Activated CD8-positive, alpha-beta memory T cell treated with anti-CD3 and anti-CD28 coated beads for 24 hours (primary cell): ENCODE data around the gene PARVA.

Source experiments
- DNase-seq: peaks from one replicate; pipeline ENCODE4 v3.0.0-alpha.2; 2020

PARVA gene

DNA sequence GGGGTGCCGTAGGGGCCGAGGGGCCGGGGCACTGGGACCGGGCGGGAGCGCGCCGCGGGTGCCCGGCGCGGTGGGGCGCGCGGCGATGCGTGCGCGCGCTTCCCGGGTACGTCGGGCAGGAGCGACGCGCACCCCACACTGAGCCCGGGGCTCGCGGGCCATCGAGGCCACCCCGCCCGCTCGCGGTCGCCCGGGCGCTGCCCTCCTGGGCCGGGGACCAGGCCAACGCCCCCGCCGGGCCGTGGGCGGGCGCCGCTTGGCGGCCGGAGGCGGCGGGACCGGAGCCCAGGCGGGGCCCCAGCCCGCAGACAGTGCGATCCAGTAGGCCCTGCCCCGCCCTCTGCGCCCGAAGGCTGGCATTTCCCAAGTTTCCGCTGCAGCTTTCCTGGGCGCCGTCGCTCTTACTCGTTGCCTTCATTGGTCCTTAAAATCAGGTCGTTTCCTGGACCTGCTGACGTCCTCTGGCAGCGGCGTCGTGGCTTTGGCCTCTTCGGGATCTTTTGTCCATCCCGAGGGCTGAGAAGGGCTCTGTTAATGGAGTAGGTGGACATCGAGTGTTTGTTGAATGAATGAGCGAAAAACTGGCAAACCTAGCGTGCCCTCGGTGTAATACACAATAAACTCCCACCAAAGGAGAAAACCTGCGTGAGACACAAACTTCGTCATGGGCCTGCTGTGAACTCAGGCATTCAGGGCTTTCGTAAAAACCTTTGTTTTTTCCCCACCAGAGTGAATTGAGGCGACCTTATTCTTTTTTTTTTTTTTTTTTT is 638 bp downstream of the PARVA start:
- no peak for DNase-seq

DNA sequence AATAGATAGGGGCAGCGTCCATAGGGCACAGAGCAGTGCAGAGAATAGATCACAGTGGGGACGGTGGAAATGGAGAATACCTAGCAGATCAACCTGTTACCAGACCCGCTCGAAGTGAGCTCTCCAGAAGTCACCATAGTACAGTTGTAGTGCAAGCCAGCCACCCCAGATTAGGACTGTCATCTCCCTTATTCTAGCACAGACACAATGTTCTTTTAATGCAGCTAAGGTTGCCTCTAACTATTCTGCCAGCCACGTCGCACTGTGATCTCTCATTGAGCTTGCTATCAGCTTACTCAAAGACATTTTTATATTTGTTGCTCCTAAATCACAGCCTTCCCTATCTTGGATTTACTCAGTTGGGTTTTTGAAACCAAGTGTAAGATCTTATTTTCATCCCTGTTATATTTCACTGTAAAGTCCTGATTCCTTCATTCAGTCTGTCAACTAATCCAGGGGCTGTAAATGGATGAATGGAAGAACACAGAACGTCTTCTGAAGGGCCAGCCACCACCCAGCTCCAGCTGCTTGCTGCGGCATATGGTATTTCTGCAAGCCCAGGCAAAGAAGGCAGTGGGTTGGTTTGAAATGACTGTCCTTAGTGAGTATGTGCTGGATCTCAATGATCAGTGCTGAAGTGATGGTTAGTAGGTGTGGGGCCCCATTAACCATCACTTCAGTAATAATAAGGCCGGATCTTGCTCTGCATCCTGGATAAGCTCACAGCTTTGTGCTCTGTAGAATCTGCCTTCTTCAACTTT is 3.4 kb downstream of the PARVA start:
- DNase-seq = no peak

DNA sequence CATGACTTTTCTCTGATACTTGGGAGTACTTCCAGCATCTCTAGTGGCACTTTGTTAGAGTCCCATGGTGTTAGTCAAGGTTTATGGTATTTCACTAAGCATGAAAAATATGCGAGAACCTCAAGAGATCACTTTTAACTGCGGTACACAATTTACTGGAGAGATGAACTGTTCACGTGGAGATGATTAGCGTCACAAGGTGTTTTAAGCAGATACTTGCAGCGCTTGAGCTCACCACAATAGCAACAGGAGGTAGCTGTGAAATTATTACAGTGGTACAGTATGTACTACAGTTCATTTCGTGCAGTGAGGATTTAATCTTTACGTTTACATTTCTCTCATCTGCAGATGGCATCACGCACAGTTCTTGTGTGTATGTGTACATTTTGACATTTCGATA is 4.5 kb downstream of the PARVA start:
- no peak for DNase-seq

DNA sequence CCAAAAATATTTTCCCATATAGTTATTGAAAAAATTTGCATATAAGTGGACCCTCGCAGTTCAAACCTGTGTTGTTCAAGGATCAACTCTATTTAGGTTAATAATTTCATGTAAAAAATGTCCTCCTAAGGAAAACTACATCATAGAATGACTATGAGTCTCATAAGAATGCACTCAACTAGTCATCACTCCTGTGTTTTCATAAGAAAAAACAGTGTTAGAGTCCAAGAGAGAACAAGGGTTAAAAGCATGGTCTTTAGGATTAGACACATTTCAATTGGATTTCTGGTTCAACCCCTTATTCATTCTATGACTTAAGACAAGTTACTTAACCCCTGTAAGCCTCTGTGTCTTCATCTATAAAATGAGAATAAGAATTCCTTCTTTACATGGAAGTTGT is 5.1 kb downstream of the PARVA start:
- DNase-seq = no peak

DNA sequence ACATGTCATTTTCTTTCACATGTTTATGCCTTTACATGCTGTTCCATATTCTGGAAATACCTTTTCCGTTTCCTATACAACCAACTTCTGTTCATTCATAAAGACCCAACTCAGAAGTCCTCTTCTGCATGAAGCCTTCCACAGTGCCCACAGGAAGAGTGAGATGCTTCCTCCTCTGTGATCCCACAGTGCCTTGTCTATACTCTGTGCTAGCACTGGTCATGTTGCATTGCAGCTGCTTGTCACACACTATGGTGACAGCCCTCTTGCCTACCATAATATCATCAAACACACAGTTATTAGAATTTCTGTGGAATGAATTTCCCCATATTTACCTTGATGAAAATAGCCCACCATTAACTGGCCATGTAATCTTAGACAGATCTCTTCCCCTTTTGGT is 8.9 kb downstream of the PARVA start:
- no peak for DNase-seq

DNA sequence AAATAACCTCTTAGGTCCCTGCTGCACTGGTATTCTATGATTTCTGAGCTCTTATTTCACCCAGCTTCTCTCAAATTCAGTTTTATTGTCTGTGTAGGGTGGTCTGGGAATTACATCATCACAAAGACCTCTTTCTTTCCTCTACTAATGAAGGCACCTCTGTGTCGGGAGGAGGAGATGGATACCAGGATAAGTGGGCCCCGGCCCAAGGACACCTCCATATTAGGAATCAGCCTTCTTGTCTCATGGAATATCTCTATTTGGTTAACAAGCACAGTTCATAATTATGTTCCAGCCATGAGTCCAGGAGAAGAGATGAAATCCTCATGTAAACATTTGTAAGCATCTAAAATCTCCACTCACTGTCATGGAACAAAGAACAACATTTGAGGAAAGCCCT is 9.4 kb downstream of the PARVA start:
- DNase-seq = no peak

DNA sequence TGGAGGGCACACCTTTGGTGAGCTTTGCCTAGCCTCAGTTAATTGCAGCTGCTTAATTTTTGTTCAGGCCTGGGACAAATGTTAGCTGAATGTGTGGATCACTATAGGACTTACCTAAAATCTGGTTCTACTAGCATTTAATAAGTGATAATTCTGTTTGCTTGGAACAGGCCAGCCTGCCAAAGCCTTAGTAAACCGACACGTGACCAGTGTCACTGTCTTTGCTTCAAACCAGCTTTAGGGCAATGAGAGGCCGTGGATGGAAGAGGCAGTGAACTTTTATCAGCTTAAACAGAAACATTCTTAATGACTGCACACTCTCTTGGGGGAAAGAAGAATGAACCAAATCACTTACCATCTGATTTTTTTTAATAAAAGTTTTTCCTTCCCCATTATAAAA is 10.8 kb downstream of the PARVA start:
- DNase-seq = no peak

DNA sequence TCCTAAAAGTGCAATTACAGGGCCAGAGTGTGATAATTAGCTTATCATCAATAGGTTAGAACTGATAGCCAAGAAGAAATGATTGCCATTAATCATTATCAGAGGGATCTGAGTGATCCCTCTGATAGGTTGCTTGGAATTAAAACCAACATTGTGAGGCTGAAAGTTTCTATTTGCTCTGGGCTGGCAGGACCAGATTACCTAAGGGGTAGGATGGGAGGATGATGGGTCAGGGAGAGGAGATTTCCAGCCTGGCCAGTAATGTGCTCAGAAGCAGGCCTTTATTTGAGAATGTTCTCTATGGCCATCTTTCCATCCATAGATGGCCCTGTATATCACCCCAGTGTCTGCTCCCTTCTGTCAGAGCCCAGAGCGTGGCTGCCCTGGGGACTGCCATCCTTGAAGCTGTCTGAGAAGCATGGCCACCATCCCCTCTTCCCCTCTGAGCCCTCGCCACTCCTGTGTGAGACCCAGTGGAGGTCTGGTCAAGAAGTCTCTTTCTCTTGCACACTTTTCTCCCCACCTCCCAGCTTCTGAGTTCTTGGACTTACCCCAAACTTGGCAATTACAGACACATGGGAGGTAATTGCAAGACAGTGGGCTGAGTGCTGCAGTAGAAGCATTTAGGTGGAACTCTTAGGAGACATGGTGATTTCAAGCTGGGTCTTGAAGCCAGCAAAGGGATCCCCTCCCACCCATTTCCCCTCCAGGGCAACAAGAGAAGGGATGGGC is 11.7 kb downstream of the PARVA start:
- DNase-seq = no peak

DNA sequence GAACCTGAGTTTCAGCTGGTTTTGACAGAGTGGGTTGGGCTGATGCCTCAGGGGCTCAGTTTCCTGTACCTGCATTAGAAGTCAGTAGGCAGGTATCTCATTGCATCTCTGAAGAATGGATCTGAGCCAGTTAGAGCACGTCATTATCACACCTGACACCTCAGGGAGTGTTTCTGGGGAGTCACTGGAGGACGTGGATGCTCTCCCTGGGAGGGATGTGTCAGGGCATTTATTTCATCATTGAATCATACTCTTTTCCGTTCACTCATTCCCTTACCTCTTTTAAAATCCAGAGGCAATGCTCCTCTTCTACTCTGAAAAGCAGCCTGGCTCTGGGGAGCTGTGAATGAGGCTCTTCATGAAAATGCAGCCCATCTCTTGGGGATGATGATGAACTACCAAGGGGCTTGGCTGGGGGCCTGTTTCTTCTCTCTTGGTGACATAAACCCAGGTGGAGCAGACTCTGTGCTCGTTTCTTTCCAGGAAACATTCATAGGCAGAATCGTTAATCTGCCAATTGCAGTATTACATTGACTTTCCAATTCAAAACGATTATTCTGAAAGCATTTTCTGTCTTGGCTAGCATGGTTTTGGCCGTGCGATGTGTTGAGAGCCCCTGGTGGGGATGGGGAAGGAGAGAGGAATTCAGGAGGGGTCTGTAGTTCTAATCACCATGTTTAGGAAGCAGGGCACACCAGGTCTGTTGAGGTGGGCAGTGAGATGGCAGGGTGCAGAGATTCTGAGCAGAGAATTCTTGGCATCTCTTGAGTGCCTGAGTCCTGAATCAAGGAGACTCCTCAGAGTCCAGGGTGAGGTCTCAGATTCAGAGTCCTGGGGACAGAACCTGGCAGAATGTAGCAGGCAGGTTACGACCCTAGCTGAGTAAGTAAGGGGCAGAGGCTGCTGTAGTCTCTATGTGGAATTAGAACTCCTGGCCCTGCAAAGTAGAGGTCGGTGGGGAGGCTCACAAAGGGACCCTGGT is 12.6 kb downstream of the PARVA start:
- no peak for DNase-seq

DNA sequence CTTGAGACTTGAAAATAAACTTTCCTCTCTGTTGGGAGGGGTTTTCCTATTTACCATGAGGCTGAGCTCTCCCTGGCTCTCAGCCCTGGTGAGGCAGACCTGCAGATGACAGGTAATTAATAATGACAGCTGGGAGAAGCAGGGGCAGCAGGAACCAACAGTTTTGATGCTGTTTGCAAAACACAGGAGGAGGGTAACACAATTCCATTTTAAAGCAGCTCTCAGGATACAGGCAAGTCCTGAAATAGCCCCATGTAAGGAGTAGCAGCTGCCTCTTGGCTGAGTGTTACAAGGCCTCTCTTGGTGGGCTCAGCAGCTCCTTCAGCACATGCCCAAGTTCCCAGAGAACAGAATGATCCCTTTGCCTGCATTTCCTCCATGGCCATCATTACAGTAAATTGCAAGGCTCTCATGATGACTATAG is 13.3 kb downstream of the PARVA start:
- DNase-seq = no peak

DNA sequence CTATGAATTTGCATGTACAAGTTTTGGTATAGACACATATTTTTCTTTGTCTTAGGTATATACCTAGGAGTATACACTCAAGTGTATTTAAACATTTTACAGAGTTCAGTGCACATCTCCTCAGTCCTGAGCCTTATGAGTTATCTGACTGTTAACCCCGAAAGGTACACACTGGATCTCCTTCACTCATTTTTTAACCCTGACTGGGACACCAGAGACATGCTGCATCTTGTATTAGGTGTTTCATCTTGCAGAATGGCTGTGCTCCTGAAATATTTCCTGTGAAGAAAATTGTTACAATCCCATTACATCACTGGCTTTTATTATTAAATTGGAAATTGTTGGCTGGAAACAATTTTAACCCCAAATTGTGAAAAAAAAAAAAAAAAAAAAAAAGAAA is 15.3 kb downstream of the PARVA start:
- no peak for DNase-seq

DNA sequence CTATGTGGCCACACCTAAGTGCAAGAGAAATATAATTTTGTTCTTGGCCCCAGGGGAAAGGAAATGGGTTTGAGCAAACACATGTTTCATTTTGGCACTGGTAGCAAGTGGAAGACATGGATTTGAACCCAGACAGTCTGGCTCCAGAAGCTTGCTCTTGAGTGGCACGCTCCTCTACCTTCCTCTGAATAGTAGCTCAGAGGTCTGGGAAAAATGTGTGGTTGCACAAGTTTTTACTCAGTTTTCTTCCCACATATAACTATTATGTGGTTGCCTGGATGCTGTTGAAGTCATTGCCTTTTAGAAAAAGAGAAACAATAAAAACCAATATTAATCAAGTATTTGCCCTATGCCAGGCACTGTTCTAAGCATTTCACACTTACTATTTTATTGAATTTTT is 16.3 kb downstream of the PARVA start:
- DNase-seq = no peak

DNA sequence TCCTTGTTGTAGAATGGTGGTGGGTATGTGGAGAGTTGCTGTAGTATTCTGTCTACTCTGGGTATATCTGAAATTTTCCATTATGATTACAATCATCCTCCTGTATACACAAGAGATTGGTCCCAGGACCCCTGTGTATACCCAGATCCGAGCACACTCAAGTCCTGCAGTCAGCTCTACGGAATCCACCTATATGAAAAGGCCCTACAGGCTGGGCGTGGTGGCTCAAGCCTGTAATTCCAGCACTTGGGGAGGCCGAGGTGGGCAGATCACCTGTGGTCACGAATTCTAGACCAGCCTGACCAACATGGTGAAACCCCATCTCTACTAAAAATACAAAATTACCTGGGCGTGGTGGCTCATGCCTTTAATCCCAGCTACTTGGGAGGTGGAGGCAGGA is 17.2 kb downstream of the PARVA start:
- no peak for DNase-seq

DNA sequence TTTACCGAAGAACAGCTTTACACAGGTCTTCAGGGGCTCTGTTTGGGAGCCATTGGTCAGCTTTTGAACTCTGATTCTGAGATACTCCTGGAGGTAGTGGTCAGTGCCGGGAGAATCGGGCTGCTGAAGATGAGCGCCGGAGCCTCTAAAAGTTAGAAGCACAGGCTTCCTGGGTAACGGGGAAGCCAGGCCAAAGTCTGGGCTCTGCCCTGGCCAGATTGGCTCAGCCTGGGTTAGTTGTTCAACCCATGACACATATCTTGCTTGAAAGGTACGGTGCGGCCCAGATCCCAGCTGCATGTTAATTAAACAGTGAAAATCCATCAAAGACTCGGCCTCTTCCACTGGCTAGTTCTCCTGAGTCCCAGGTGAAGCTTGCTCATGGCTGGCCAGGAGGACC is 18.0 kb downstream of the PARVA start:
- no peak for DNase-seq

DNA sequence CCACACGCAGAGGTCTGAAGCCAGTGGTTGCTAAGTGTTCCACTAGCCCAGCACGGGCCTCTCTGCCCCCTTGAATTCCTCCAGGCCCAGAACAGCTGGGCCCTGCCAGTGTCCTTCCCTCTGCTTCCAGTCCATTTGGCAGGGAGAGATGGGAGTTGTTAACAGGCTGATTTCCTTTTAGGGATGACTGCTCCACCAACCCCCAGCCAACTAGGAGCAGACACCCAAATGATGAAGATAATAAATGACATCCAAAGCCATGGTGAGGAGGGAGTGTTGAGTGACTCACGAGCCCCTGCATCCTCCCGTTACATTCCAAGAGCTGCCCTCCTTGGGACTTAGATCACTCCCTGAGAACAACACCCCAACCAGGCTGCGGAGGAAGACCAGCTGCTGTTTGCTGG is 20.6 kb downstream of the PARVA start:
- DNase-seq = no peak

DNA sequence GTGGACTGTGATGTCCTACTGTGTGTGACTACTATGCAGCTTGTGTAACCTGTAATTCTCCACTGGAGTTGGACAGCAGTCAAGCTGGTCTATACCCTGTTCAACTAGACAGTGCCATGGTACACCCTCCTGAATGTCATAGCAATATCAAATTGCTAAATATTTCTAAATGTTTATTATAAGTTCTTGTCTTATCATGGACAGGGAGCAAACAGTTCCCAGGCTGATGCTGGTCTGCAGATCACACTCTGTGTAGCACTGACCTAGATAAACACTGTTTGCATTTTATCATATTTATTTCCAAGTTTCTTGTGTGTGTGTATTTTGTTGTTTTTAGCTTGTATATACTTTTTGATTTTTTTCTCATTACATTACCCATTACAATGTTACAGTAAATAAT is 22.0 kb downstream of the PARVA start:
- DNase-seq = no peak

DNA sequence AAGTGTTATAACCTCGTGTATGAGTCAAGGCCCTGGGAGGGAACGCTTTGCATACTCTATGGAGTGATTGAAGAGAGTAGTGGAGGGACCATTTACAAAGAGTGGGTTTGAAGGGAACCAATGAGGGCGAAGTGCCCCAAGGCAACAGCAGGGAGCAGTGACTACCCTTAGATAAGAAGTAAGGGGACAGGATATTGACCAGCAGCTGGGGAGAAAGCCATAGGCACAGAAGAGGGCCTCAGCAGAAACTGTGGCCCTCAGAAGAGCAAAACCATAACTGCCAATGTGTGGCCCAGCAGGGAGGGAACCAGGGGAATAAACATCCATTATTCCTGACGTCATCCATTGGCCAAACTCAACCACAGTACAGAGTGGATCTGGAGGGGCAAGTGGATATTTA is 24.7 kb downstream of the PARVA start:
- DNase-seq = no peak

DNA sequence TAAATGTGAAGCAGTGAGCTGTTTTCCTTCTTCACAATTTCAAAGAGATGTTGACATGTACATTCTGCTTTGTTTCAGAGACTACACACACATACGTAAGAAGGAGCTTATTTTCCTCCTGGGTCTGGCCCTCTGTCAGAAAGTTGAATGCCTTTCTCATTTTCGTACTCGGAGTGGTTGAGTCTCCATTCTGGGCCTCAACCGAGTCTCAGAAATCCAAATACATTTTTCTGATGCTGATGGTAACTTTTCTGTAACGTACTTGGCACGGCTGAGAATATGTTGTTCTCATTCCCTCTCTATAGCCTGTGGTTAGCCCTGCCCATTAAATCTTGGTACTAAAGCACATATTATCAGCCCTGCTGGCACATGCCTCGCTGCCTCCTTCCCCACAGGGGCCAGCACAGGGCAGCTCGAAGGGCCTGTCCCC is 25.3 kb downstream of the PARVA start:
- no peak for DNase-seq

DNA sequence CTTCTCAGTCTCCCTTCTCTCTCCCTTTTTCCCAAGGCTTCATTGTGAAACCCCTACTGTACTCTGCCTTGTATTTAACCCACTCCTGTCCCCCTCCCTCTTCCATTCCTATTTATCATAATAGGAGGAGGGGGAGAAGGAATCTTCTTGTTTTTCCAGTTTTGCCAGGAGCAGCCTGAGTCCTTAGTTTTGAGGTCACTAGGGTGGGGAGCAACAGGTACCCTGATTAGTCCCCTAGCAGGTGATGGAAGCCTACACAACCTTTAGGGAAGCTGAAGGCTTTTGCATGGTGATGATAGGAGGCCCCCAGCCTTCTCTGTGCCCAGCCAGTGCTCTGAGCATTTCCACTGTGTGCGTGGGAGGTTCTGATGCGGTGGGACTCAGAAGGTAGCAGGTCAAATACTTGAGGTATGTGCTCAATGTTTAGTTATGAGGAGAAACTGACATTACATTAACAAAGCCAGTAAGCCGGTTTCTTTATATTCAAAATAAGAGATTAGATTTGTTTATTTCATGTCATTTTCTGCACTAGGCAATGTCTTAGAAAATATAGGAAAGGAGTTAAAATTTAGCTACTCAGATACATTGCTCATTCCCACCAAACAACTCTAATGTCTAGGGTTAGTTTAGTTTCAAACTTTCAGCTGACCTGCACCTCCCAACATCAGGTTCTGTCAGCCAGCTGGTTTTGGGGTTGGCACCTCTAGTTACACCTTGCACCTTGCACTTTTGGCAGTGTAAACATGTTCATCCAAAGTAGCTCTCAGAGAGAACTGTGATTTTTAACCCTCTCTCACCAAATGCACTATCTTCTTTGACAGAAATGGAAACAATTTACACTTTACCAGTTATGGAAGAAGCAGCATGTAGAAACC is 26.0 kb downstream of the PARVA start:
- DNase-seq = no peak

DNA sequence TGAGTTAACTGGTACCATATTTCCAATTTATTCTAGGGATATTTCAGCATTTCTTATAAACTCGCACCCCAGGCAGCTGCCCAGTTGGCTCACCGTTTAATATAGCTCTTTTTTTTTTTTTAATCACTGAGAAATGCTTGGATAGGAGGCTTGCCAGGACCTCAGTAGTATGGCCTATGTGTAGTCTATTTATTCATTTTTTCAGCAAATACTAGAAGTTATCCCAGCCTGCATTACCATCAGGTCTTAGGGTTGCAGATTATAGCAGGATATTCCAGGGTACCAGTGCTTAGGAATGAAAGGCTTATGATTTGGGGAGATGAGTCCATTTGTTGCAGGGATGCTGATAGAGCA is 26.6 kb downstream of the PARVA start:
- no peak for DNase-seq

DNA sequence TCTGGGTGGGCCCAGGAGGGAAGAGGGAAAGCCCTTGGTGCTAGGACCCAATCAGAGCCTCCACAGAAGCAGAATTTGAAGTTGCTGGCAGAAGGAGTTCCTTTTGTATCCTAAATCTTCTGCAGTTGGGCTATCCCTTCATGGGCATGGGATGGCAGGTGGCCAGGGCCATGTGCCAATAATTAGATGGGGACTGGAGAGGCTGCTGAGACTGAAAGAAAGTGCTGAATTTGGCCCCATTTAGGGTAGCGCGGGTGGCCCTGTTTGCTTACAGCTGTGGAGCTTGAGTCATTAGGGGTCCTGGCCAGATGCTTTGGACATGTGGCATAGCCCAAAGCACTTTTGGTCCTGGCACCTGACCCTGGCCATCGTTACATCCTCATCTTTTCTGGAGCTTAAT is 27.1 kb downstream of the PARVA start:
- no peak for DNase-seq
